Keratinocyte (primary cell): ENCODE measurements around the gene CSHL1. TPM values are rescaled to one million over a fixed set of nuclear protein-coding genes. Genes with fewer than 3 reads are reported as not detected.
"Not testable (repeated sequence)": the region's sequence is repeated elsewhere in the genome, so short reads cannot be mapped to it uniquely, and the experiment has no call there.

ENCODE experiments used
- DNase-seq: peaks from one replicate; pipeline ENCODE4 v3.0.0-alpha.2; 2011; ENCODE audit warnings: low read depth, missing footprints, low spot score
- FAIRE-seq: peaks from 2 replicates; lab custom pipeline; 2011; peaks lifted over from hg19 to GRCh38; lab: Jason Lieb, UNC
- H2AFZ ChIP-seq: 2 replicates; pipeline ENCODE4 v1.6.0; 2012; ENCODE audit warnings: low read length, control low read depth, inconsistent platforms; ENCODE audit not compliant: control insufficient read depth
- H3K27ac ChIP-seq: 2 replicates; pipeline ENCODE4 v1.5.1; 2011; ENCODE audit warnings: low read length; ENCODE audit not compliant: control insufficient read depth, insufficient read depth
- H3K27me3 ChIP-seq: 3 replicates; pipeline ENCODE4 v1.6.0; 2011; ENCODE audit warnings: low read length; ENCODE audit not compliant: control insufficient read depth, insufficient read depth; ENCODE audit errors: extremely low read depth
- H3K36me3 ChIP-seq, 2 experiments: 2 replicates in 1 of 2; 3 replicates in 1 of 2; pipeline ENCODE4 v1.5.1; 2011; ENCODE audit warnings: low read length in 2 of 2, mild to moderate bottlenecking in 1 of 2; ENCODE audit not compliant: control insufficient read depth in 2 of 2, insufficient read depth in 2 of 2; ENCODE audit errors: extremely low read depth in 1 of 2
- H3K4me1 ChIP-seq: 3 replicates; pipeline ENCODE4 v1.5.1; 2011; ENCODE audit warnings: low read length; ENCODE audit not compliant: control insufficient read depth, insufficient read depth; ENCODE audit errors: extremely low read depth
- H3K4me2 ChIP-seq: 3 replicates; pipeline ENCODE4 v1.6.0; 2011; ENCODE audit warnings: low read depth, low read length; ENCODE audit not compliant: control insufficient read depth, insufficient read depth; ENCODE audit errors: extremely low read depth
- H3K4me3 ChIP-seq, 3 experiments: fragments of 200-600 bp in 1 of 3; sonication (generic) in 1 of 3; 2 replicates in 2 of 3; 3 replicates in 1 of 3; pipeline ENCODE4 v1.5.1; 2011 to 2016; ENCODE audit warnings: low read length in 3 of 3, mild to moderate bottlenecking in 3 of 3, control low read depth in 2 of 3, inconsistent platforms in 1 of 3, low read depth in 1 of 3, mixed read lengths in 1 of 3, mixed run types in 1 of 3, moderate library complexity in 1 of 3; ENCODE audit not compliant: control insufficient read depth in 2 of 3, insufficient read depth in 2 of 3; ENCODE audit errors: extremely low read depth in 1 of 3
- H3K79me2 ChIP-seq: 2 replicates; pipeline ENCODE4 v1.6.0; 2012; ENCODE audit warnings: low read length; ENCODE audit not compliant: control insufficient read depth, insufficient read depth
- H3K9ac ChIP-seq: 3 replicates; pipeline ENCODE4 v1.6.0; 2011; ENCODE audit warnings: low read length; ENCODE audit not compliant: control insufficient read depth, insufficient read depth; ENCODE audit errors: extremely low read depth
- H3K9me1 ChIP-seq: 3 replicates; pipeline ENCODE4 v1.6.0; 2011; ENCODE audit warnings: low read length; ENCODE audit not compliant: control insufficient read depth, insufficient read depth; ENCODE audit errors: extremely low read depth
- H3K9me3 ChIP-seq: 2 replicates; pipeline ENCODE4 v1.5.1; 2012; ENCODE audit warnings: low read depth, low read length; ENCODE audit not compliant: control insufficient read depth
- H4K20me1 ChIP-seq: 3 replicates; pipeline ENCODE4 v1.6.0; 2011; ENCODE audit warnings: low read length; ENCODE audit not compliant: control insufficient read depth, insufficient read depth; ENCODE audit errors: extremely low read depth
- EZH2 ChIP-seq: IDR thresholded peaks from one replicate; pipeline ENCODE4 v1.6.1; 2012; ENCODE audit warnings: inconsistent platforms, mild to moderate bottlenecking, low read length, moderate library complexity
- dilution Hi-C: fragments of 300-500 bp; cut with MboI; formaldehyde crosslinking; loops from one replicate; pipeline ENCODE4 v1.7.0; 2020; ENCODE audit warnings: low sequenced_read_pairs; ENCODE audit not compliant: extremely low pct_ligation_motif_present
- polyA plus RNA-seq, 5 experiments: library from polyadenylated mRNA; depleted of rRNA in 3 of 5; stranded (reverse) in 3 of 5; stranded (forward) in 1 of 5; unstranded in 1 of 5; fragments of >200 nt; gene quantifications; 1 replicate in 1 of 5; 2 replicates in 3 of 5; 3 replicates in 1 of 5; pipeline versions ENCODE4 v1.2.1 to v1.2.3, GENCODE V29; 2011 to 2012; ENCODE audit warnings: missing spikeins in 2 of 5, low read depth in 1 of 5, low replicate concordance in 1 of 5
- TF ChIP-seq, protein P1 (sequence below), 3 experiments: IDR thresholded peaks in 1 of 3; conservative IDR thresholded peaks in 1 of 3; optimal IDR thresholded peaks in 1 of 3; 2 replicates in 2 of 3; 3 replicates in 1 of 3; pipeline versions ENCODE3 to v1.5.1; 2011; ENCODE audit warnings: low read length in 3 of 3, mild to moderate bottlenecking in 3 of 3, moderate library complexity in 2 of 3, control low read depth in 1 of 3, inconsistent platforms in 1 of 3; ENCODE audit not compliant: insufficient read depth in 2 of 3; ENCODE audit errors: extremely low read depth in 1 of 3

Gene CSHL1
- polyA plus RNA-seq, 1 donor (not counting 4 experiments of a cell fraction or from before 2014, with no cell fraction given) = not detected

DNA sequence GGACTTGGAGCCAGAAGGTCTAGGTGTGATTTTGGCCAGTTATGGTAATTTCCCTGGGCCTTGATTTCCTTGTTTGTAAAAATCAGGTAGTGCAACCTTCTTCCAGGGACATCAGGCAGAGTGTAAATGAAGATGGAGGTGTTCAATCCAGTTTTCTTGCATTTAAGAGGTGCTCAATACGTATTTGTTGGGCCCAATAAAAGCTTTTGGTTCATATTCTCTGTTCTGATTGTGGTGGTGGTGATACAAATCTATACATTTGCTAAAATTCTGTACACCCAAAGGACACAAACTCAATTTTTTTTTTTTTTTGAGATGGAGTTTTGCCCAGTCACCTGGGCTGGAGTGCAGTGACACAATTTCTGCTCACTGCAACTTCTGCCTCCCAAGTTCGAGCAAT, 15.1 kb upstream of the CSHL1 start:
- no peak overlapping the region for H3K9ac ChIP-seq
- H3K9me3 ChIP-seq = no peaks in the 10 kb centered on the region
- no peaks in the 10 kb centered on the region for H3K36me3 ChIP-seq
- TF ChIP-seq, protein P1, sequence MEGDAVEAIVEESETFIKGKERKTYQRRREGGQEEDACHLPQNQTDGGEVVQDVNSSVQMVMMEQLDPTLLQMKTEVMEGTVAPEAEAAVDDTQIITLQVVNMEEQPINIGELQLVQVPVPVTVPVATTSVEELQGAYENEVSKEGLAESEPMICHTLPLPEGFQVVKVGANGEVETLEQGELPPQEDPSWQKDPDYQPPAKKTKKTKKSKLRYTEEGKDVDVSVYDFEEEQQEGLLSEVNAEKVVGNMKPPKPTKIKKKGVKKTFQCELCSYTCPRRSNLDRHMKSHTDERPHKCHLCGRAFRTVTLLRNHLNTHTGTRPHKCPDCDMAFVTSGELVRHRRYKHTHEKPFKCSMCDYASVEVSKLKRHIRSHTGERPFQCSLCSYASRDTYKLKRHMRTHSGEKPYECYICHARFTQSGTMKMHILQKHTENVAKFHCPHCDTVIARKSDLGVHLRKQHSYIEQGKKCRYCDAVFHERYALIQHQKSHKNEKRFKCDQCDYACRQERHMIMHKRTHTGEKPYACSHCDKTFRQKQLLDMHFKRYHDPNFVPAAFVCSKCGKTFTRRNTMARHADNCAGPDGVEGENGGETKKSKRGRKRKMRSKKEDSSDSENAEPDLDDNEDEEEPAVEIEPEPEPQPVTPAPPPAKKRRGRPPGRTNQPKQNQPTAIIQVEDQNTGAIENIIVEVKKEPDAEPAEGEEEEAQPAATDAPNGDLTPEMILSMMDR (optimal IDR thresholded peaks at IDR 0.05 in 1 of 3, IDR thresholded peaks at IDR 0.05 in 1 of 3, conservative IDR thresholded peaks at IDR 0.05 in 1 of 3; ENCODE audit: extremely low read depth in 1 of 3, insufficient read depth in 2 of 3, low read length in 3 of 3) = no peak
- TF ChIP-seq EZH2 = no peak
- no peak overlapping the region for H2AFZ ChIP-seq
- H3K9me1 ChIP-seq = no peaks in the 10 kb centered on the region
- FAIRE-seq (no peak), DNase-seq (no peak)
- H3K27me3 ChIP-seq = peaks cover 7% of the 10 kb centered on the region
- no peaks in the 10 kb centered on the region for H4K20me1 ChIP-seq
- no peak overlapping the region for H3K4me2 ChIP-seq
- no peaks in the 10 kb centered on the region for H3K79me2 ChIP-seq
- no peak overlapping the region for H3K27ac ChIP-seq
- peaks cover 10% of the 10 kb centered on the region for H3K4me1 ChIP-seq
- dilution Hi-C loops = no loop called here
- no peak overlapping the region for H3K4me3 ChIP-seq

DNA sequence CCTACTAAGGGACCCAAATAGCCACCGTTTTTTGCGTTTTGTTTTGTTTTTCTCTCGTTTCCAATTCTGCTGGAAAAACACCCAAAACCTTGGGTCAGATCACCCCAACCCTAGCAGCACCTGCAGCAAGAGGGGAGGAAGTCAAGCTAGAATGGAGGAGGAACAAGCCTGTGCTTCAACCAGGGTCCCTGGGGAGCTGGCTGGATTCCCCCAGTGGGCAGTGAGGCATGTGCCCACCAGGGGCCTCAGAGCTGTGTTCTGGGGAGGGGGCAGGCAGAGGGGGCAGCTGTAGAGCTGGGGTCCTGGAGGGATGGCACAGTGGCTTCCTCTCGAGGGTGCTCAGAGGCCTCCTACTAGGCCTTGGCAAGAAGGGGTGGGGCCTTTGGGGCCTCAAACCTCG, 14.6 kb upstream of the CSHL1 start:
- dilution Hi-C loops = no loop called here
- Histone ChIP-seq H3K9me1 (no peaks in the 10 kb centered on the region), H2AFZ (no peak overlapping the region), H3K4me1 (peaks cover 7% of the 10 kb centered on the region), H3K4me3 (no peak overlapping the region), H3K36me3 (no peaks in the 10 kb centered on the region), H3K9ac (no peak overlapping the region), H3K27ac (no peak overlapping the region), H4K20me1 (no peaks in the 10 kb centered on the region), H3K27me3 (peaks cover 7% of the 10 kb centered on the region), H3K79me2 (no peaks in the 10 kb centered on the region), H3K4me2 (no peak overlapping the region), H3K9me3 (no peaks in the 10 kb centered on the region)
- no peak for FAIRE-seq
- no peak for DNase-seq
- no peak for TF ChIP-seq EZH2
- TF ChIP-seq, protein P1 (optimal IDR thresholded peaks at IDR 0.05 in 1 of 3, IDR thresholded peaks at IDR 0.05 in 1 of 3, conservative IDR thresholded peaks at IDR 0.05 in 1 of 3; ENCODE audit: extremely low read depth in 1 of 3, insufficient read depth in 2 of 3, low read length in 3 of 3) = no peak

DNA sequence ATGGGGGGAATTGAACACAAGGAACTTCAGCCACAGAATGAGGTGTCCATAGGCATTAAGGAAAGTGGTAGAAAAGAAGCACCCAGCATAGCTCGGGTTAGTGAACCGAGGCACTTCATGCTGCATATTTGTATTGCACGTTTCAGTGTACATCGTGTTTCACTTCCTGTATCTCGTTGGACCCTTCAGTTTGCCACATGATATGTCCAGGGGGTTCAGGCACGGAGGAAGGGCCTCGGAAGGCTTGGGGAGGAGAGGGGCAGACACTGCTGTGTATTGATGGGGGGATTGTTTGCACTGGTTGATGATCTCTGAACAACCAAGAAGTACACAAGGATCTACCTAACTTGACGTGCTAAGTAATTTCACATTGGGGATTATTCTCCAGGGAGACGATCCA, 11.3 kb upstream of the CSHL1 start:
- H3K27me3 ChIP-seq, H3K9me1 ChIP-seq, H2AFZ ChIP-seq, H3K4me2 ChIP-seq, H3K36me3 ChIP-seq, H3K27ac ChIP-seq, H3K4me3 ChIP-seq, H3K9ac ChIP-seq, DNase-seq, H3K9me3 ChIP-seq, dilution Hi-C loops, H4K20me1 ChIP-seq, FAIRE-seq, H3K4me1 ChIP-seq, H3K79me2 ChIP-seq: not testable (repeated sequence)

DNA sequence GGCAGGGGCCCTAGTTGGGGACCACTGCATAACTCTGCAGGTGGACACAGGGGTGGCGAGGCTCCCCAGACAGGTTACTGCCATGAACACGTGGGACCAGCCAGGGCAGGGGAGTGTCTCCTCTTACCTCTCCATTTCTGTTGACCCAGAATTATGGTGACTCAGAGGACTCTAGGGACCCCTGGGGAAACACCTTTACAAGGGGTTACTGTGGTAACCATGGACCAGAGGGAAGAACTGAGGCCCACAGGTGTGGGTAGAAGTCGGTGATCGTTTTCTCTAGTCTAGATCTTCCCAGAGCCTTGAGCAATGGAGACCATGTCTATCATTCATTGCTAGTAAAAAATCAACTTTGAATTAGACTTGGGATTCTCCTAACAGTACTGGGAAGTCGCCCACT, 9.7 kb upstream of the CSHL1 start:
- H2AFZ ChIP-seq, H3K9me3 ChIP-seq, H4K20me1 ChIP-seq, FAIRE-seq, dilution Hi-C loops, H3K9ac ChIP-seq, H3K4me1 ChIP-seq, H3K4me2 ChIP-seq, H3K9me1 ChIP-seq, H3K27me3 ChIP-seq, H3K27ac ChIP-seq, H3K79me2 ChIP-seq, H3K36me3 ChIP-seq, H3K4me3 ChIP-seq, DNase-seq: not testable (repeated sequence)
